ENCODE data around the gene DDAH1. TPM values are rescaled to one million over a fixed set of nuclear protein-coding genes. Genes with fewer than 3 reads are reported as not detected.

The DDAH1 gene
- total and polyA plus RNA-seq, 12 donors, result 2.4 to 84.5 (median 58.4) TPM

DNA sequence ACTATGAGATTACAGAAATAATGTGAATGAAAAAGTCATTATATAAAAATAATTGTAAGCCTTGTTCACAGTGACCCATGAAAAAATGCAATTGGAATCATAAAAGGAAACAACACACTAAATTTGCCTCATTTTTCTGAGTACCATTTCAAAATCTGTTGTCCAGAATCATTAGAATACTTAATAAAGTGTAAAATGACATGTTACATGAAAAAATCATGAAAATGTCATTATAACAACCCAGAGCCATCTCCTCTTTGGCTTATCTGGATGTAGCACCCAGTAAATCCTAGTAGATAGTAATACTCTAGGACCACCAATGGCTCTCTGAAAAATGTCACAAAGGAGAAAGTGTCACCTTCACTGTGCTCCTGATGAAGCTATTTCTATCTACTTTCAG lies 76.5 kb downstream of the DDAH1 start:
- no peak for DNase-seq
- no peak for TF ChIP-seq POLR2A (IDR thresholded peaks at IDR 0.05)
- TF ChIP-seq, protein P1, sequence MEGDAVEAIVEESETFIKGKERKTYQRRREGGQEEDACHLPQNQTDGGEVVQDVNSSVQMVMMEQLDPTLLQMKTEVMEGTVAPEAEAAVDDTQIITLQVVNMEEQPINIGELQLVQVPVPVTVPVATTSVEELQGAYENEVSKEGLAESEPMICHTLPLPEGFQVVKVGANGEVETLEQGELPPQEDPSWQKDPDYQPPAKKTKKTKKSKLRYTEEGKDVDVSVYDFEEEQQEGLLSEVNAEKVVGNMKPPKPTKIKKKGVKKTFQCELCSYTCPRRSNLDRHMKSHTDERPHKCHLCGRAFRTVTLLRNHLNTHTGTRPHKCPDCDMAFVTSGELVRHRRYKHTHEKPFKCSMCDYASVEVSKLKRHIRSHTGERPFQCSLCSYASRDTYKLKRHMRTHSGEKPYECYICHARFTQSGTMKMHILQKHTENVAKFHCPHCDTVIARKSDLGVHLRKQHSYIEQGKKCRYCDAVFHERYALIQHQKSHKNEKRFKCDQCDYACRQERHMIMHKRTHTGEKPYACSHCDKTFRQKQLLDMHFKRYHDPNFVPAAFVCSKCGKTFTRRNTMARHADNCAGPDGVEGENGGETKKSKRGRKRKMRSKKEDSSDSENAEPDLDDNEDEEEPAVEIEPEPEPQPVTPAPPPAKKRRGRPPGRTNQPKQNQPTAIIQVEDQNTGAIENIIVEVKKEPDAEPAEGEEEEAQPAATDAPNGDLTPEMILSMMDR (IDR thresholded peaks at IDR 0.05), result no peak
- no peaks in the 10 kb centered on the region for H3K9me3 ChIP-seq (replicated peaks in 1 of 3)

GRCh38 chr1:85387781-85388180 lies 77.2 kb downstream of the DDAH1 start:
- Histone ChIP-seq H3K36me3 (replicated peaks in 1 of 2) (no peaks in the 10 kb centered on the region), H3K27ac (no peak overlapping the region), H3K4me3 (no peak overlapping the region), H3K27me3 (no peaks in the 10 kb centered on the region), H3K9me3 (replicated peaks in 1 of 3) (peaks cover 0 to under 1% (median 0%) of the 10 kb centered on the region in 3 donors), H3K4me1 (replicated peaks in 1 of 2) (no peaks in the 10 kb centered on the region)
- TF ChIP-seq, protein P1 (IDR thresholded peaks at IDR 0.05), result no peak
- TF ChIP-seq POLR2A (IDR thresholded peaks at IDR 0.05), result no peak
- intact Hi-C loops (cut with DNase I), result no loop called here
- no peak for DNase-seq
- WGBS, 4 donors, result 45 to 71% (median 59%) methylated on average over 2 of the region's 2 CpGs

More for the DNA sequence above, 76.5 kb downstream of the DDAH1 start:
- Histone ChIP-seq H3K4me1 (replicated peaks in 1 of 2) (no peaks in the 10 kb centered on the region), H3K36me3 (replicated peaks in 1 of 2) (no peaks in the 10 kb centered on the region), H3K4me3 (no peak overlapping the region), H3K27me3 (no peaks in the 10 kb centered on the region), H3K27ac (no peak overlapping the region)
- intact Hi-C loops (cut with DNase I), result no loop called here

DNA sequence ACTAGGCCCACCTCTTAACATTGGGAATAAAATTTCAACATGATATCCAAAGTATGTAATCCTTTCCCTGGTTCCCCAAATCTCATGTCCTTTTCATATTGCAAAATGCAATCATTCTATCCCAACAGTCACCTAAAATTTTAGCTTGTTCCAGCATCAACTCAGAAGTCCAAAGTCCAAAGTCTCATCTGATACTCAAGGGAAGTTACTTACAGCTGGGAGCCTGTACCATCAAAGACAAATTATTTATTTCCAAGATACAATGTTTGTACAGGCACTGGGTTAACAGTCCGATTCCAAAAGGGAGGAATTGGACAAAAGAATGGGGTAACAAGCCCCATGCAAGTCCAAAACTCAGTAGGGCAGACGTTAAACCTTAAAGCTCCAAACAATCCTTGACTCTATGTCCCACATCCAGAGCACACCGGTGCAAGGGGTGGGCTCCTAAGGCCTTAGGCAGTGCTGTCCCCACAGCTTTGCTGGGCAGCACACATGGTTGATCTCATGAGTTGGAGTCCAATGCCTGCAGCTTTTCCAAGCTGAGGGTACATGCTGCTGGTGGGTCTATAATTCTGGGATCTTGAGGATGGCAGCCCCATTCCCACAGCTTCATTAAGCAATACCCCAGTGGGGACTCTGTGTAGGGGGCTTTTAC lies 78.8 kb downstream of the DDAH1 start:
- intact Hi-C loops (cut with DNase I), result no loop called here
- no peak for TF ChIP-seq POLR2A (IDR thresholded peaks at IDR 0.05)
- TF ChIP-seq, protein P1 (IDR thresholded peaks at IDR 0.05), result no peak
- no peak for DNase-seq
- Histone ChIP-seq H3K27ac (no peak overlapping the region), H3K27me3 (no peaks in the 10 kb centered on the region), H3K4me1 (replicated peaks in 1 of 2) (no peaks in the 10 kb centered on the region), H3K4me3 (no peak overlapping the region), H3K9me3 (replicated peaks in 1 of 3) (peaks cover 0 to 4% (median 0%) of the 10 kb centered on the region in 3 donors), H3K36me3 (replicated peaks in 1 of 2) (no peaks in the 10 kb centered on the region)
- 89 to 100% (median 91%) methylated on average over 2 to 3 of the region's 3 CpGs for WGBS, 4 donors

DNA sequence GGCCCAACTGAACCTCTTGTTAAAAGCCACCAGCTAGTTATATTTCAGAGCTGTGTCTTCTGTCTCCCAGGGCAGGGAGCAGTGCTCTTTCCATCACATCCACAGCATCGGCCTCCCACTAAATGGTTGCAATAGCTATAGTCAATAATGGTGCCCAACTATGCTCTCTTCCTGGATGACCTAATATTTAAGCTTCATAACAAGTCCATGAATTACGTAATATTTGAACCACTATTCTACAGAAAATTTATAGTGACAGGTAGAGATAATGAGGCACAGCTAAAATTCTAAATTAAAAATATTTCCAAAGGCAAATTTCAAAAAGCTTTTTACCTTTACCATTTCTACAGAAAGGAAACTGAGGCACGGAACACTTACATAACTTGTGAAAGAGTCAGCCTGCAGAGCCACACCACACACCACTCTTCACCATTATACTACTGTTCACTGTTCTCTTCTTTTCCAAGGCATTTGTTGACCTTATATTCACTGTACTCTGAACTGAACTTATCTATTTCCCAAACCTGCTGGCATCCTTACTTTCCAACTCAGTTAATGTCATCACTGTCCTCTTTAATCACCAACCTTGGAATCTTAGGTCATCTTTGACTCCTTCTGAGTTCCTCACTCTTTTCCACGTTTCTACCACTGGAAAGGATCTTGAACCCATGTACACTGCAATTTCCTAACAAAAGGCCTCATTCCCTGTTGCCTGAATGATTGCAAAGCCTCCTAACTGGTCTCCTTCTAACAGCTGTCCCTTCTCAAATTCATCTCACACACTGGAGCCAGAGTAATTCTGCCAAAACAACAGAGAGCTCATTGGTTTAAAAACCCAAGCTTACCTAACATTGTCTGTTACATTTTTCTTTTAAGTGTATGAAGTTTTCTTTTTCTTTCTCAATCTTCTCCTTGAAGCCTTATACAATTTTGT lies 85.5 kb downstream of the DDAH1 start:
- H3K36me3 ChIP-seq (replicated peaks in 1 of 2), result no peaks in the 10 kb centered on the region
- intact Hi-C loops (cut with DNase I), result no loop called here
- TF ChIP-seq, protein P1 (IDR thresholded peaks at IDR 0.05), result no peak
- TF ChIP-seq POLR2A (IDR thresholded peaks at IDR 0.05), result no peak
- DNase-seq, result no peak
- peaks cover 0 to 4% (median 0%) of the 10 kb centered on the region in 3 donors for H3K9me3 ChIP-seq (replicated peaks in 1 of 3)
- H3K4me3 ChIP-seq, result no peak overlapping the region
- 71 to 77% (median 75%) methylated on average over 4 of the region's 4 CpGs for WGBS, 4 donors
- peak overlapping the region in 2 of 5 donors; percentile 2 to 57 for H3K27ac ChIP-seq
- peaks cover 0 to 6% of the 10 kb centered on the region in 2 donors for H3K4me1 ChIP-seq (replicated peaks in 1 of 2)
- no peaks in the 10 kb centered on the region for H3K27me3 ChIP-seq
